ENCODE data around the gene BAHCC1.

- TF ChIP-seq CTCF (IDR thresholded peaks at IDR 0.05) (no peak), POLR2A (IDR thresholded peaks at IDR 0.05) (no peak)
Measured at GRCh38 chr17:81398832-81399411, 3.7 kb downstream of the BAHCC1 start.
